Mucosa of rectum (tissue), 2 donors: ENCODE data around the gene CHN2.

Experiments
- H3K27ac ChIP-seq, 2 donors: one replicate each; pipeline ENCODE4 v1.7.0; 2013; ENCODE audit warnings: inconsistent platforms in 2 of 2, low read depth in 2 of 2, low read length in 2 of 2
- H3K27me3 ChIP-seq, 2 donors: one replicate each; pipeline ENCODE4 v1.7.0; 2013; ENCODE audit warnings: low read length in 2 of 2; ENCODE audit not compliant: control insufficient read depth in 2 of 2, insufficient read depth in 2 of 2
- H3K36me3 ChIP-seq, 2 donors: one replicate each; pipeline ENCODE4 v1.7.0; 2013; ENCODE audit warnings: low read length in 2 of 2; ENCODE audit not compliant: control insufficient read depth in 2 of 2, insufficient read depth in 2 of 2
- H3K4me1 ChIP-seq, 2 donors: one replicate each; pipeline ENCODE4 v1.7.0; 2013; ENCODE audit warnings: low read length in 2 of 2, mild to moderate bottlenecking in 1 of 2; ENCODE audit not compliant: control insufficient read depth in 2 of 2, insufficient read depth in 2 of 2
- H3K4me3 ChIP-seq, 2 donors: one replicate each; pipeline ENCODE4 v1.7.0; 2013; ENCODE audit warnings: low read length in 2 of 2
- H3K9ac ChIP-seq, 2 donors: one replicate each; pipeline ENCODE4 v1.7.0; 2013; ENCODE audit warnings: low read length in 2 of 2, low read depth in 1 of 2, mild to moderate bottlenecking in 1 of 2
- H3K9me3 ChIP-seq, 2 donors: one replicate each; pipeline ENCODE4 v1.7.0; 2013; ENCODE audit warnings: low read length in 2 of 2; ENCODE audit not compliant: control insufficient read depth in 2 of 2
- donor health status: healthy.
- donor health status: Normal muscosa, but diverticular disease.

Gene CHN2

DNA sequence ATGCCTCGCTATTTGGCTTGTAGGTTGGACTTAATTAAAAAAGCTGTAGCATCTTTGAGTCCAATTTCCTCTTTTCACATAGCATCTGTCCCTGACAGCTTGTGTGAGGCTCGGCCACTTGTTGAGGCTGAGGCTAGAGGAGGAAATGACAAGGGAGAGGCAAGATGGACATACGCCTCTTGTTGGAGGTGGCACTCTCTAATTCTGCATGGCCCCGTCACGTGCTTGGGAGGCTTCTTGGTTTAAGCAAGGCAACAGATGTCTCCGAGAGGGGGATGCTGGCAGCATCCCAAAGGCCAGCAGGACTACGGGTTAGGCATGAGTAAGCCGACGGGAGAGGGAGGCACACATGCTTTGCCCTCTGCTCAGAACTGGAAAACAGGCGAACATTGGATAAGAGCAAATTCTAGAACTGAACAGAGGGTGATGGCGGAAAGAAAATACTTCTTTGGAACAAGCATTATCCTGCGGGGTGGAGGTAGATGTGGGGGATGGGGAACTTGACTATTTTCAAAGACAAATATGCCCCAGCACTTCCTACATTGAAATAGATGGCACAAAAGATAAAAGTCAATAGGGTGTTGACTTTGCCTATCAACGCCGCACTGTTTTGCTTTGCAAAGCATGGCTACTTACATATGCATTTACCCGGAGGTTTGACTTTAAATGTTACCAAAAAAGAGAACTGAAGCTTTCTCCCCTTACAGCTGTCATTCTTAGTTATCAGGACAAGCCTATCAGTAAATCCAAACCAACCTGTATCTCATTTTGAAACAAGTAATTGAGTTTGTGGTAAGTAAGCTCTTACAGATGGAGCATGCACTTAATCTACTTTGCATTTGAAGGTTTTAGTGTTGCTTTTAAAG is 94.8 kb downstream of the CHN2 start:
- peaks cover 0 to 5% of the 10 kb centered on the region in 2 donors for H3K4me1 ChIP-seq
- no peaks in the 10 kb centered on the region for H3K36me3 ChIP-seq
- H3K27ac ChIP-seq: no peak overlapping the region
- no peak overlapping the region for H3K4me3 ChIP-seq
- H3K27me3 ChIP-seq: no peaks in the 10 kb centered on the region
- H3K9ac ChIP-seq: no peak overlapping the region
- H3K9me3 ChIP-seq: no peaks in the 10 kb centered on the region

DNA sequence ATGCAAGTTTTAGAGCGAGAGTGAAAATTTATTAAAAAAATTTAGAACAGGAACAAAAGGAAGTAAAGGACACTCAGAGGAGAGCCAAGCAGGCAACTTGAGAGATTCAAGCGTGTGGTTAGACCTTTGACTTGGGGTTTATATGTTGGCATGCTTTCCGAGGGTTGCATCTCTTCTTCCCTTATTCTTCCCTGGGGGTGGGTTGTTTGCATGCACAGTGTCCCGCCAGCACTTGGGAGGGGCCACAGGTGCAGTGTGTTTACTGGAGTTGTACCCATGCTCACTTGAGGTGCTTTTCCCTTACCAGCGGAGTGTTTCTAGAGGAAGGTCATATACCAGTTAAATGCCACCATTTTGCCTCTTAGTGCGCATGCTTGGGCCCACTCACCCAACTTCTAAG is 96.3 kb downstream of the CHN2 start:
- no peaks in the 10 kb centered on the region for H3K27me3 ChIP-seq
- H3K4me3 ChIP-seq: no peak overlapping the region
- H3K9me3 ChIP-seq: no peaks in the 10 kb centered on the region
- no peaks in the 10 kb centered on the region for H3K36me3 ChIP-seq
- H3K9ac ChIP-seq: no peak overlapping the region
- H3K27ac ChIP-seq: no peak overlapping the region
- peaks cover 0 to 1% of the 10 kb centered on the region in 2 donors for H3K4me1 ChIP-seq

DNA sequence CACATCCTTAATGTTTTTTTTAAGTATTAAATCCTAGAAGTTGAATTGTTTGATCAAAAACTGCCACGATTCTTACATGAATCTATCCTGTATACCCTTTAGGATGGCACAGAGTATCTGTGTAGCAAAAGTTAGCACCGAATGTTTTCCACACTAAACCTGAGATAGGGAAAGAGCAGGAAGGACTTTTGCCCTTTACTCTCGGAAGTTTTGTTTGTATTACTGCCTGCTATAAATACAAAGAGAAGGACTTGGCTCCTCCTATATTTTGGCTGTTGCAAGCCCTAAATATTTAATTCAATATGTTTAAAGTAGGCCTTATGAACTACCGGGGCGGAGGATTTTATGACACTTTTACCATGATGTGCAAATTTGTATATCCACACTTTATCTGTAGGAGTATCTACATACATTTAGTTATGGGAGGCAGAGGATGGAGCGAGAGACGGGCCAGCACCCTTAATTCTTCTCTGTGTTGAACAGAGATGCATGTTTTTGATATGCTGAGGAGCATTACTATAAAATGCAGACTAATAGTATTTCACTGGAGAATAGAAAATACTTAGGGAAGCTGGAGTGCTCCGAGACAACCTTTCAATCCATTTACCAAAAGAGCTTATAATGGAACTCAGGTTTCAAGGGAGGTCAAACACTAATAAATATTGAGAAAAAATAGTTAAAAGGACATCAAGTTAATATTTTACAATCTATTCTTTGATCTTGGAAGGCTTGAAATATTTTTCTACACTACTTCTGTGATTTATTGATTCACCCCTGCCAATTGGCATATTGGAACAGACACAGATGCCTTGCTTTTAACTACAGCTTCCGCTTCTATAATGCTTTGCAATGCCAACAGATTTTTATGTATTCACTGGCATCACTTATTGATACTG is 97.4 kb downstream of the CHN2 start:
- H3K4me1 ChIP-seq: no peaks in the 10 kb centered on the region
- H3K4me3 ChIP-seq: no peak overlapping the region
- H3K27me3 ChIP-seq: no peaks in the 10 kb centered on the region
- no peak overlapping the region for H3K9ac ChIP-seq
- no peak overlapping the region for H3K27ac ChIP-seq
- H3K9me3 ChIP-seq: no peaks in the 10 kb centered on the region
- H3K36me3 ChIP-seq: no peaks in the 10 kb centered on the region

DNA sequence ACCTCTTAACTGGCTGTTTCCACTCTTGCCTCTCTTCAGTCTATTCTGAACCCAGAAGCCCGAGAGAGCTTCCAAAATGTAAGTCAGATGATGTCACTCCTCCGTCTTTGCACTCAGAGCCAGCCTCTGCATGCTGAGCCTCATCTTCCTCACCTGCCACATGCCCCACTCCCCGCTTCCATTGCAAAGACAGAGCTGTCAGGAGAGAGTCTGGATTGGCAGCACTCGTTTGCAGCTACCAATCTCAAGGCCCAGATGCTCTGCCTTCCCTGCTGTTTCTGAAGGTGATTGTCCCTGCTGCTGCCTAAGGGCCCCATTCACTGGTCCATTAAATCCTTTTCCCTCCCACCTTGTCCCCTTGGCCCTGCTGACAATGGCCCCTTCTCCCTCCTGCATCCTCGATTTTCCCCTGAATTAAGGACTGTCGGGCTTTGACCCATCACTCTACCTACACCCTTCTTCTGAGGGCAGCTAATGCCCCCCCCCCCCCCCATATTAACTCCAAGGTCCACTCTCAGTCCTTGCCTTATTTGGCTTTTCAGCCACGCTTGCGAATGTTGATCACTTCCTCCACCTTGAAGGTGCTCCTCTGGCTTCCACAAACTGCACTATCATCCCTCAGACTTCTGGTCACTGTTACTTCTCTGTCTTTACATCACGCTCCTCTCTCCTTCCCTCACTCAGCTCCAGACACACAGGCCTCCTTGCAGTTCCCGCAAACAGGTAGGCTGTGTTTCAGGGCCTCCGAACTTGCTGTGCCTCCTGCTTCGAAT is 98.5 kb downstream of the CHN2 start:
- Histone ChIP-seq H3K9me3 (no peaks in the 10 kb centered on the region), H3K27me3 (no peaks in the 10 kb centered on the region), H3K36me3 (no peaks in the 10 kb centered on the region), H3K27ac (no peak overlapping the region), H3K9ac (no peak overlapping the region), H3K4me3 (no peak overlapping the region), H3K4me1 (no peaks in the 10 kb centered on the region)

DNA sequence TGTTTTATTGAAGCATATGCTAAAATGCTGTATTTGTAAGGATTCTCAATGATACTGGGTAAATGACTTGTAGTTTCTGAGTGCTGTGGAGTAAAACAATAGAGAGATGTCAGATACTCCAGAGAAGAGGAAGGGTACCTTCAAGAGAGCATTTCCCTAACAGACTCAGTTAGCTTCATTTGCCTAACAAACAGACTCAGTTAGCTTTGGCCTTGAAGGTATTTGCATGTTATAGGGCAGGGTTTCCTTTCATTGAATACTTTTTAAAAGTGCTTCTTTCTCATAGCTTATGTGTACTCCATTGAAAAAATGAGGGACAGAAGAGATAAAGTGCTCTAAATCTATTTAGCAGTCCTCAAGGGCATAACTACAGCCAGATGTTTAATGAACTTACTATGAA is 101.8 kb downstream of the CHN2 start:
- H3K4me1 ChIP-seq: no peaks in the 10 kb centered on the region
- H3K9ac ChIP-seq: no peak overlapping the region
- H3K9me3 ChIP-seq: no peaks in the 10 kb centered on the region
- H3K27ac ChIP-seq: no peak overlapping the region
- H3K4me3 ChIP-seq: no peak overlapping the region
- H3K36me3 ChIP-seq: no peaks in the 10 kb centered on the region
- no peaks in the 10 kb centered on the region for H3K27me3 ChIP-seq

DNA sequence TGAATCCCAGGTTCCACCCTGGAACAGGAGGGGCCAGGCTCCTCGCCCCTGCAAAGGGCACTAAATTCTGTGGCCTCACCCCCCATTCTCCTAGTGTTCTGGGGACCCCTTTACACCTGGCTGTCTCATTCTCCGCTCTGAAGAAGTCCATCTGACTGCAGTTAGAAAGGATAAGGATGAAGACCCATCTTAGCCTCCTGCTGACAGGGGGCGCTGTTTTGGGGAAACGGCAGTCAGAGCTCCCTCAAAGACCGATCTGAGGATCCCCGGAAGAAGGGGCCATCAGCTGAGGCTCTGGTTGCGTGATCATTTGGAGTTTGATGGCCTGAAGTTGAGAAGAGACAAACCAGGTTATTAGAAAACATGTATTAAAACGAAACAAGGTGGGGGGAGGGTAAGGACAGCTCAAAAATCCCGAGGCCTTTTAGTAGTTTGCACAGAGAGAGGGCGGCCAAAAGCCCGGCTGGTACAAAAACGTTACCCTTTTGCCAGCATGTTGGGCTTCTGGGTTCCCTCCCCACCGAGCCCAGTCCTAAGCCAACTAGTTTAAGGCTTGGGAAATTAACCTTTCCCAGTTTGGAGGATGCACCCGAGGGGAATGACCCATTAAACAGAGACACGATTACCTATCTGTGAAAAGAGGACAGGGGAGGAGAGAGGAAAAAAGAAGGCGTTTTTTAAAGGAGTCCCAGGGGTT is 102.8 kb downstream of the CHN2 start:
- no peaks in the 10 kb centered on the region for H3K36me3 ChIP-seq
- no peak overlapping the region for H3K9ac ChIP-seq
- no peak overlapping the region for H3K4me3 ChIP-seq

DNA sequence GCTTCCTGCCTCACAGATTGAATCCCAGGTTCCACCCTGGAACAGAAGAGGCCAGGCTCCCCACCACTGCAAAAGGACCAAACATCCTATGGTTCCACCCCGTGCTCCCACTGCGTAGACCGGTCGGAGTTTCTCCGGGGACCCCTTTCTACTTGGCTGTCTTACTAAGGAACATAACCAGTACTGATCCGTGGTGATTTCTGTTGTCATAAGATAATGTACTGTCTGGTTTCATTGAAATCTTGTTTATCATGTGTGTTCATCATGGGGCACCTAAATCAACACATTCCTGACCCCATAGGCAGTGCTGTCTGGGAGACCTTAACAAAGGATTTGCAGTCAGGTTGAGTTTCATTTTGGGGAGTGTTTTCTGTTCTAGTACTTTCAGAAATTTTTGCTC is 104.5 kb downstream of the CHN2 start:
- Histone ChIP-seq H3K4me3 (no peak overlapping the region), H3K9ac (no peak overlapping the region), H3K4me1 (no peaks in the 10 kb centered on the region), H3K27ac (no peak overlapping the region), H3K9me3 (no peaks in the 10 kb centered on the region), H3K36me3 (no peaks in the 10 kb centered on the region), H3K27me3 (no peaks in the 10 kb centered on the region)

More for the DNA sequence above, 102.8 kb downstream of the CHN2 start:
- no peaks in the 10 kb centered on the region for H3K27me3 ChIP-seq
- H3K9me3 ChIP-seq: no peaks in the 10 kb centered on the region
- H3K4me1 ChIP-seq: no peaks in the 10 kb centered on the region
- no peak overlapping the region for H3K27ac ChIP-seq

DNA sequence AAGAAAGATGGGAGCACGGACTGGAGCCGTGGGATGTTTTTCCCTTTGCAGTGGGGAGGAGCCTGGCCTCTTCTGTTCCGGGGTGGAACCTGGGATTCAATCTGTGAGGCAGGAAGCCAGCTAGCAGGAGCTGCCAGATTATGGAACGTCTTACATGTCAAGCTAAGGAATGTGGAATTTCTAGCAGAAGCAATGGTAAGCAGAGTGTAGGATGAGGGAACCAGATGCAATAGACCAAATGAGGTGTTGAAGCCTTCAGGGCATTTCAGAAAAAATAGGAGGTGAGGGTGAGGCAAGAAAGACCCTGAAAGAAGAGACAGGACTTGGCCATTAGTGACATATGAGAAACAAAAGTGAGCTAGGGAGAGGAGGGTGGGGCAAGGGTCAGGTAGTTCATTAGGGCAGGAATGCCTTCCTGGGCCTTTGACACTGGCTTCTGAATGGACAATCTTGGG is 105.5 kb downstream of the CHN2 start:
- Histone ChIP-seq H3K9ac (no peak overlapping the region), H3K9me3 (no peaks in the 10 kb centered on the region), H3K27me3 (no peaks in the 10 kb centered on the region), H3K36me3 (no peaks in the 10 kb centered on the region), H3K4me1 (no peaks in the 10 kb centered on the region), H3K4me3 (no peak overlapping the region), H3K27ac (no peak overlapping the region)

DNA sequence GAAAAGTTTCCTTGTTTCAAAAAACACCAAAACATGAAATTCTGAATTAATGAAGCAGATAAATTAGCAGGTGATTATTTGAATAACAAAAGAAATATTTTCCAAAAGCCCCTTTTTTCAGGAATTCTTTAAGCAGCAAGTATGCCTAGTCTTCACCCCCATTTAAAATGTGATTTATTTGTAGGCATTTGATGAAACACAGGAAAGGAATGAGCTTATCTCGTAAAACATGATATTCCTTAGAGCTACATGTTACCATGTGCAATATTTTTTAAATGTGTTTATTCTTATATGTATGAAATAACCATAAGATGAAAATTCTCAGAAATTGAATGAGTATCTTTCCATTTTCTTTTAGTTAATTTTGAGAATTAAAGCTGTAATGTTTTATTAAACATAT is 106.1 kb downstream of the CHN2 start:
- H3K9me3 ChIP-seq: no peaks in the 10 kb centered on the region
- H3K4me1 ChIP-seq: no peaks in the 10 kb centered on the region
- H3K27ac ChIP-seq: no peak overlapping the region
- no peaks in the 10 kb centered on the region for H3K27me3 ChIP-seq
- no peak overlapping the region for H3K4me3 ChIP-seq
- H3K36me3 ChIP-seq: no peaks in the 10 kb centered on the region
- H3K9ac ChIP-seq: no peak overlapping the region
